ENCODE results near the gene ZNF48.

DNA sequence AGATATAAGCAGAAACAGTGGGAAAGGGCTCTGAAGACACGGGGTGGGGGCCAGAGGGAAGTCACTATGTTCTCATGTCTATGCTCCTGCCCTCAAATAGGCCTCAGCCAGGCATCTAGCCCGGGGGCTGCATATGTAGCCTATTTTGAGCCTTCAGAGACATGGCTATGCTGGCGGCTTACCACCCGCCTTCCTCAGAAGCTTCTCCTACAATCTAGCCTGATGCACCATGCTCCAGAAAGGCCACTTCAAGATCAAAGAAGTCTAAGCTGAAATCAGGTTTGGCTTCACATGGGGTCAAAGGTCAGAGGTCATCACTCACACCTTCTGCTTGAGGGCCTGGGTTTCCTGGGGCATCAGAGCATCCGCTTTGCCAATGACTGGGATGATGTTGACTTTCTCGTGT, 14.4 kb upstream of the ZNF48 start:
- TF ChIP-seq, protein P1, sequence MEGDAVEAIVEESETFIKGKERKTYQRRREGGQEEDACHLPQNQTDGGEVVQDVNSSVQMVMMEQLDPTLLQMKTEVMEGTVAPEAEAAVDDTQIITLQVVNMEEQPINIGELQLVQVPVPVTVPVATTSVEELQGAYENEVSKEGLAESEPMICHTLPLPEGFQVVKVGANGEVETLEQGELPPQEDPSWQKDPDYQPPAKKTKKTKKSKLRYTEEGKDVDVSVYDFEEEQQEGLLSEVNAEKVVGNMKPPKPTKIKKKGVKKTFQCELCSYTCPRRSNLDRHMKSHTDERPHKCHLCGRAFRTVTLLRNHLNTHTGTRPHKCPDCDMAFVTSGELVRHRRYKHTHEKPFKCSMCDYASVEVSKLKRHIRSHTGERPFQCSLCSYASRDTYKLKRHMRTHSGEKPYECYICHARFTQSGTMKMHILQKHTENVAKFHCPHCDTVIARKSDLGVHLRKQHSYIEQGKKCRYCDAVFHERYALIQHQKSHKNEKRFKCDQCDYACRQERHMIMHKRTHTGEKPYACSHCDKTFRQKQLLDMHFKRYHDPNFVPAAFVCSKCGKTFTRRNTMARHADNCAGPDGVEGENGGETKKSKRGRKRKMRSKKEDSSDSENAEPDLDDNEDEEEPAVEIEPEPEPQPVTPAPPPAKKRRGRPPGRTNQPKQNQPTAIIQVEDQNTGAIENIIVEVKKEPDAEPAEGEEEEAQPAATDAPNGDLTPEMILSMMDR (optimal IDR thresholded peaks at IDR 0.05 in 1 of 3, IDR thresholded peaks at IDR 0.05 in 1 of 3, conservative IDR thresholded peaks at IDR 0.05 in 1 of 3; ENCODE audit: extremely low read depth in 1 of 3, insufficient read depth in 2 of 3, low read length in 3 of 3) = no peak
- no peak for TF ChIP-seq EZH2 (IDR thresholded peaks at IDR 0.05; ENCODE audit: low read length)
